CD14-positive monocyte (primary cell): Measurements from ENCODE around the gene RELCH. TPM values are rescaled to one million over a fixed set of nuclear protein-coding genes. Genes with fewer than 3 reads are reported as not detected.

ENCODE experiments used
- DNase-seq, 3 donors: peaks; one replicate each; pipeline ENCODE4 v3.0.0-alpha.2; 2011 to 2022
- H2AFZ ChIP-seq: 2 replicates; pipeline ENCODE4 v1.6.0; 2012; ENCODE audit warnings: mild to moderate bottlenecking, low read depth, low read length, inconsistent platforms; ENCODE audit not compliant: insufficient read depth, poor library complexity, severe bottlenecking
- H3K27ac ChIP-seq, 2 donors: 1 replicate in 1 of 2; 2 replicates in 1 of 2; pipeline ENCODE4 v1.5.1; 2012 to 2013; ENCODE audit warnings: low read length in 2 of 2, control low read depth in 1 of 2, inconsistent platforms in 1 of 2, low read depth in 1 of 2, mild to moderate bottlenecking in 1 of 2
- H3K27me3 ChIP-seq, 2 donors: one replicate each; pipeline versions ENCODE4 v1.6.0 to v1.6.1; 2011 to 2013; ENCODE audit warnings: low read length in 2 of 2; ENCODE audit not compliant: control insufficient read depth in 2 of 2, insufficient read depth in 2 of 2
- H3K36me3 ChIP-seq, 2 donors: replicated peaks in 1 of 2; 1 replicate in 1 of 2; 2 replicates in 1 of 2; pipeline versions ENCODE4 v1.5.1 to v1.6.1; 2012 to 2013; ENCODE audit warnings: low read length in 2 of 2, control low read depth in 1 of 2, inconsistent platforms in 1 of 2, mild to moderate bottlenecking in 1 of 2; ENCODE audit not compliant: insufficient read depth in 2 of 2, control insufficient read depth in 1 of 2
- H3K4me1 ChIP-seq, 2 donors: 1 replicate in 1 of 2; 2 replicates in 1 of 2; pipeline versions ENCODE4 v1.5.1 to v1.6.1; 2012 to 2013; ENCODE audit warnings: low read length in 2 of 2, control low read depth in 1 of 2, inconsistent platforms in 1 of 2, mild to moderate bottlenecking in 1 of 2, moderate library complexity in 1 of 2; ENCODE audit not compliant: insufficient read depth in 2 of 2, control insufficient read depth in 1 of 2
- H3K4me2 ChIP-seq: replicated peaks from 2 replicates; pipeline ENCODE3; 2012; ENCODE audit warnings: low read length, moderate library complexity, mild to moderate bottlenecking; ENCODE audit not compliant: poor library complexity, severe bottlenecking; ENCODE audit errors: extremely low read depth
- H3K4me3 ChIP-seq, 3 experiments: fragments of 200-600 bp in 1 of 3; sonication (generic) in 1 of 3; replicated peaks in 1 of 3; 1 replicate in 2 of 3; 2 replicates in 1 of 3; pipeline ENCODE4 v1.5.1; 2011 to 2013; ENCODE audit warnings: low read length in 3 of 3, mild to moderate bottlenecking in 3 of 3, control low read depth in 2 of 3, low read depth in 2 of 3, inconsistent platforms in 1 of 3, moderate library complexity in 1 of 3
- H3K79me2 ChIP-seq: 2 replicates; pipeline ENCODE4 v1.6.0; 2012; ENCODE audit warnings: mild to moderate bottlenecking, control low read depth, inconsistent platforms, low read length, moderate library complexity; ENCODE audit not compliant: insufficient read depth
- H3K9ac ChIP-seq: 2 replicates; pipeline ENCODE4 v1.6.0; 2017; ENCODE audit warnings: low read length, mild to moderate bottlenecking; ENCODE audit not compliant: insufficient read depth, poor library complexity, severe bottlenecking
- H3K9me3 ChIP-seq, 2 donors: replicated peaks in 1 of 2; 1 replicate in 1 of 2; 2 replicates in 1 of 2; pipeline versions ENCODE4 v1.5.1 to v1.6.1; 2012 to 2013; ENCODE audit warnings: low read length in 2 of 2, control low read depth in 1 of 2; ENCODE audit not compliant: control insufficient read depth in 1 of 2, insufficient read depth in 1 of 2
- H4K20me1 ChIP-seq: 2 replicates; pipeline ENCODE4 v1.6.0; 2012; ENCODE audit warnings: mild to moderate bottlenecking, low read length, control low read depth, moderate library complexity; ENCODE audit not compliant: insufficient read depth
- H3K27ac Mint-ChIP-seq, 7 donors: one replicate each; pipeline ENCODE4 v1.8.0; 2020; ENCODE audit warnings: mild to moderate bottlenecking in 7 of 7, mixed read lengths in 7 of 7, moderate library complexity in 6 of 7, inconsistent platforms in 2 of 7
- H3K27me3 Mint-ChIP-seq, 3 donors: one replicate each; pipeline ENCODE4 v1.8.0; 2021 to 2022; ENCODE audit warnings: low read depth in 3 of 3, mild to moderate bottlenecking in 3 of 3, mixed read lengths in 3 of 3, moderate library complexity in 3 of 3, inconsistent platforms in 1 of 3
- H3K36me3 Mint-ChIP-seq, 2 donors: one replicate each; pipeline ENCODE4 v1.8.0; 2020; ENCODE audit warnings: mixed read lengths in 2 of 2, inconsistent platforms in 1 of 2, mild to moderate bottlenecking in 1 of 2
- H3K4me1 Mint-ChIP-seq: one replicate; pipeline ENCODE4 v1.8.0; 2020; ENCODE audit warnings: mild to moderate bottlenecking, mixed read lengths
- H3K4me3 Mint-ChIP-seq, 2 donors: one replicate each; pipeline ENCODE4 v1.8.0; 2020; ENCODE audit warnings: mild to moderate bottlenecking in 2 of 2, mixed read lengths in 2 of 2, moderate library complexity in 1 of 2
- H3K9me3 Mint-ChIP-seq, 7 donors: one replicate each; pipeline ENCODE4 v1.8.0; 2020 to 2022; ENCODE audit warnings: mixed read lengths in 7 of 7, mild to moderate bottlenecking in 6 of 7, moderate library complexity in 6 of 7, inconsistent platforms in 2 of 7
- CTCF ChIP-seq: fragments of 200-600 bp; IDR thresholded peaks from one replicate; pipeline ENCODE4 v1.8.0; 2022; ENCODE audit warnings: antibody characterized with exemption, mild to moderate bottlenecking
- WGBS: methylation state at CpG from one replicate; pipeline ENCODE4 v1.1.5; 2013; ENCODE audit warnings: missing lambda C conversion rate; ENCODE audit not compliant: insufficient coverage; 5-methylcytosine and 5-hydroxymethylcytosine counted together
- intact Hi-C, 2 donors: fragments of 100-400 bp; cut with micrococcal nuclease; formaldehyde crosslinking; loops; one replicate each; pipeline versions ENCODE4 v1.15.0 to v1.15.1; 2023
- polyA minus RNA-seq: library from RNA; depleted of rRNA, polyadenylated mRNA; stranded (reverse); fragments of >200 nt; gene quantifications from 2 replicates; pipeline ENCODE4 v1.2.3, GENCODE V29; 2012
- polyA plus RNA-seq, 3 donors: library from polyadenylated mRNA; depleted of rRNA in 1 of 3; unstranded in 2 of 3; stranded (reverse) in 1 of 3; fragments of 300-500 nt in 2 of 3; fragments of >200 nt in 1 of 3; fragmentation: Illumina TruSeq in 2 of 3; gene quantifications; 1 replicate in 2 of 3; 2 replicates in 1 of 3; pipeline ENCODE4 v1.2.3, GENCODE V29; 2012 to 2021
- total RNA-seq, 12 experiments: library from RNA in 1 of 12; stranded (reverse) in 1 of 12; fragments of 120-200 nt in 1 of 12; gene quantifications; one replicate each; pipeline ENCODE4 v1.2.4 and lab custom pipeline; 2013 to 2026; ENCODE audit warnings: mixed read lengths in 6 of 12, inconsistent platforms in 1 of 12

RELCH gene
- 58.7 TPM for total RNA-seq (2013)
- polyA plus RNA-seq (10 to 100 TPM in 1 of 3 donors, 1 to 10 TPM in 2; 3.8 to 30.4 (median 4.9) TPM), polyA minus RNA-seq (26.6 and 34.0 TPM in 2 replicates), total RNA-seq (lab: John Stamatoyannopoulos, UW) (26.7 to 146 (median 99.3) reads per million in 11 experiments)

GRCh38 chr18:62186774-62187542 is at the start of gene RELCH, which contains the start of gene PIGN:
RELCH (plus strand) TSS chr18:62187255; CDS start chr18:62187506, 251 bp downstream.
PIGN (minus strand) TSS chr18:62187056; CDS start chr18:62161353, 25,703 bp downstream.
- intact Hi-C loops: loop anchor here (5.0 to 10.0 kb wide), 4 partner anchors 60 to 398 kb away; partner anchors contain the start of gene ZCCHC2 (in 2 of the 2)
- H2AFZ ChIP-seq: peak within 1 kb of the TSS; percentile 91
- DNase-seq: peak; percentile 97 to 98 (median 97)
- no peaks in the 10 kb centered on the region for H3K36me3 ChIP-seq
- H3K4me3 ChIP-seq: peak within 1 kb of the TSS; percentile 89 to 100 (median 90)
- peaks cover 94% of the 10 kb centered on the region for H3K79me2 ChIP-seq
- H3K4me2 ChIP-seq: peak within 1 kb of the TSS; percentile 77
- no peaks in the 10 kb centered on the region for H3K27me3 ChIP-seq
- no peak for TF ChIP-seq CTCF
- H3K4me3 Mint-ChIP-seq: peak within 1 kb of the TSS; percentile 99 to 100
- under 1% methylated on average over 40 of the region's 55 CpGs for WGBS
- H3K27ac Mint-ChIP-seq: peak within 1 kb of the TSS; percentile 94 to 98 (median 97)
- no peaks in the 10 kb centered on the region for H3K9me3 ChIP-seq
- peaks cover 60% of the 10 kb centered on the region for H3K4me1 Mint-ChIP-seq
- peaks cover 4 to 7% of the 10 kb centered on the region in 2 donors for H3K36me3 Mint-ChIP-seq
- H3K9me3 Mint-ChIP-seq: peaks cover 0 to 2% (median 0%) of the 10 kb centered on the region in 7 donors
- no peaks in the 10 kb centered on the region for H3K27me3 Mint-ChIP-seq
- H3K9ac ChIP-seq: peak within 1 kb of the TSS; percentile 96
- peaks cover 49% of the 10 kb centered on the region for H4K20me1 ChIP-seq
- H3K4me1 ChIP-seq: peaks cover 36 to 58% of the 10 kb centered on the region in 2 donors
- peak within 1 kb of the TSS; percentile 71 to 95 for H3K27ac ChIP-seq

DNA sequence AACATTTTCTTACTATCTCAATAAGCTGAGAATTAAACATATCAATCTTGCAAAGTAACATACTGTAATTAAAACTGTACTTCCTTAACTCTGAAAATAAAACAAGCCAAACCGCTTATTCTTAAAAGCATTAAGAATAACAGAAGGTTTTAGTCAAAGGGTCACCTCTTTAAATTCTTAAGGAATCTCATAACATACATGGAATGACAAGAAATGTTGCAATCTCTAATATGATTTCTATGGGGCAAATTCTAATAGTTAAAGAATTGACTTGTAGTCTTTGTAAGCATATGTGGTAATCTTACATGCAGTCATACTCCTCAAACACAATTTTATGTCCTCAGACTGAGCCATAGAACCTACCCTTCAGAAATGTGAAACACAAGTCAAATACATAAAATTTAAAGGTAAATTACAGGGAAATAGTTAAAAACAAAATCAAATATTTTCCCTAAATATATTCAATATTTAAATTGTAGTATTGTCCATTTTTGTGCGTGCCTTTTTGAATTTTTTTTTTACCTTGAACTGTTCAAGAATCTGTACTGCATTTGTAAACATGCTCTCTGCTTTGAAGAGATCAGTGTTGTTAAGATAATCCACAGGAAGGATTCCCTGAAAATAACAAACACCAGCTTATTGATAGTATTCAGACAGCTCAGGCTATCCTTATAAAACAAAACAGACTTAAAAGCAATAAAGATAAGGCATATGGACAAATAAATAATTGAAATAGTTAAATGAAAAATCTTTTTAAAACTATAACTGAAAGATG is 48.4 kb upstream of the RELCH start:
- DNase-seq: no peak
- intact Hi-C loops: no loop called here
- TF ChIP-seq CTCF: no peak
- Histone ChIP-seq H3K79me2 (no peaks in the 10 kb centered on the region), H3K27ac (no peak overlapping the region), H3K36me3 (peaks cover 9 to 41% of the 10 kb centered on the region in 2 donors), H3K4me3 (no peak overlapping the region), H3K4me1 (peaks cover 6 to 17% of the 10 kb centered on the region in 2 donors), H2AFZ (no peak overlapping the region), H3K27me3 (no peaks in the 10 kb centered on the region), H4K20me1 (no peaks in the 10 kb centered on the region), H3K4me2 (no peak overlapping the region), H3K9me3 (no peaks in the 10 kb centered on the region), H3K9ac (no peak overlapping the region)
- no peaks in the 10 kb centered on the region for H3K27me3 Mint-ChIP-seq
- peaks cover 33 to 42% of the 10 kb centered on the region in 2 donors for H3K36me3 Mint-ChIP-seq
- H3K27ac Mint-ChIP-seq: no peak overlapping the region
- WGBS: no CpG with 5 or more reads among the region's 2 CpGs
- H3K9me3 Mint-ChIP-seq: no peaks in the 10 kb centered on the region
- no peak overlapping the region for H3K4me3 Mint-ChIP-seq
- H3K4me1 Mint-ChIP-seq: peaks cover 14% of the 10 kb centered on the region
